ENCODE results near the gene RCAN3. TPM values are rescaled to one million over a fixed set of nuclear protein-coding genes. Genes with fewer than 3 reads are reported as not detected.
A peak's percentile ranks its signal among the peaks of the same experiment; 100 is the strongest.
"Not testable (repeated sequence)": the region's sequence is repeated elsewhere in the genome, so short reads cannot be mapped to it uniquely, and the experiment has no call there.

The RCAN3 gene
- total RNA-seq, 2 donors from 2014 or later: 103 to 151 TPM

GRCh38 chr1:24490101-24490781 lies 12.4 kb upstream of the RCAN3 start:
- peaks cover 53% of the 10 kb centered on the region for H3K4me1 Mint-ChIP-seq (ENCODE audit: low read depth)
- DNase-seq: no peak

GRCh38 chr1:24491577-24492360 lies 10.9 kb upstream of the RCAN3 start:
- no peak for DNase-seq
- H3K9me3 Mint-ChIP-seq: no peaks in the 10 kb centered on the region
- no peak for ATAC-seq (replicated peaks in 1 of 2)
- H3K4me3 Mint-ChIP-seq: no peak overlapping the region
- peaks cover 3 to 5% of the 10 kb centered on the region in 2 donors for H3K36me3 Mint-ChIP-seq (ENCODE audit: insufficient read depth in 2 of 2)
- H3K27me3 Mint-ChIP-seq (ENCODE audit: low read depth): no peaks in the 10 kb centered on the region
- H3K4me1 Mint-ChIP-seq (ENCODE audit: low read depth): peaks cover 38% of the 10 kb centered on the region
- H3K27ac Mint-ChIP-seq: peak overlapping the region; percentile 2

More at GRCh38 chr1:24490101-24490781, 12.4 kb upstream of the RCAN3 start:
- H3K4me3 Mint-ChIP-seq: no peak overlapping the region
- no peaks in the 10 kb centered on the region for H3K9me3 Mint-ChIP-seq
- peaks cover 3 to 6% of the 10 kb centered on the region in 2 donors for H3K36me3 Mint-ChIP-seq (ENCODE audit: insufficient read depth in 2 of 2)
- H3K27ac Mint-ChIP-seq: no peak overlapping the region
- no peaks in the 10 kb centered on the region for H3K27me3 Mint-ChIP-seq (ENCODE audit: low read depth)
- no peak for ATAC-seq (replicated peaks in 1 of 2)

GRCh38 chr1:24492935-24493334 lies 9.7 kb upstream of the RCAN3 start:
- not testable (repeated sequence) for H3K27me3 Mint-ChIP-seq (ENCODE audit: low read depth); ATAC-seq (replicated peaks in 1 of 2); H3K9me3 Mint-ChIP-seq; H3K36me3 Mint-ChIP-seq (ENCODE audit: insufficient read depth in 2 of 2); DNase-seq; H3K4me3 Mint-ChIP-seq; H3K27ac Mint-ChIP-seq
- peaks cover 29% of the 10 kb centered on the region for H3K4me1 Mint-ChIP-seq (ENCODE audit: low read depth)

GRCh38 chr1:24493785-24494184 lies 8.9 kb upstream of the RCAN3 start:
- DNase-seq: no peak
- no peaks in the 10 kb centered on the region for H3K27me3 Mint-ChIP-seq (ENCODE audit: low read depth)
- no peak overlapping the region for H3K4me3 Mint-ChIP-seq
- H3K36me3 Mint-ChIP-seq (ENCODE audit: insufficient read depth in 2 of 2): peaks cover 2 to 3% of the 10 kb centered on the region in 2 donors
- peaks cover 25% of the 10 kb centered on the region for H3K4me1 Mint-ChIP-seq (ENCODE audit: low read depth)
- no peaks in the 10 kb centered on the region for H3K9me3 Mint-ChIP-seq
- ATAC-seq (replicated peaks in 1 of 2): no peak
- H3K27ac Mint-ChIP-seq: no peak overlapping the region

- Mint-ChIP-seq H3K36me3 (ENCODE audit: insufficient read depth in 2 of 2) (peaks cover 4 to 6% of the 10 kb centered on the region in 2 donors), H3K27me3 (ENCODE audit: low read depth) (no peaks in the 10 kb centered on the region), H3K27ac (no peak overlapping the region), H3K4me1 (ENCODE audit: low read depth) (peaks cover 35% of the 10 kb centered on the region), H3K4me3 (no peak overlapping the region), H3K9me3 (peaks cover 0 to 3% of the 10 kb centered on the region in 2 donors)
- DNase-seq (no peak), ATAC-seq (replicated peaks in 1 of 2) (no peak)
Measured at GRCh38 chr1:24498589-24498988, 4.0 kb upstream of the RCAN3 start.

- Mint-ChIP-seq H3K27me3 (ENCODE audit: low read depth) (no peaks in the 10 kb centered on the region), H3K27ac (no peak overlapping the region), H3K9me3 (peaks cover 0 to 3% of the 10 kb centered on the region in 2 donors), H3K4me3 (peak overlapping the region; percentile 77 to 87), H3K4me1 (ENCODE audit: low read depth) (peaks cover 35% of the 10 kb centered on the region), H3K36me3 (ENCODE audit: insufficient read depth in 2 of 2) (peaks cover 6 to 18% of the 10 kb centered on the region in 2 donors)
- DNase-seq (no peak), ATAC-seq (replicated peaks in 1 of 2) (no peak)
Measured at GRCh38 chr1:24500448-24501048, 2.1 kb upstream of the RCAN3 start.

- ATAC-seq (replicated peaks in 1 of 2): peak in 1 of 2 donors; percentile 31
- Mint-ChIP-seq H3K27ac (peak overlapping the region; percentile 39), H3K27me3 (ENCODE audit: low read depth) (no peaks in the 10 kb centered on the region), H3K36me3 (ENCODE audit: insufficient read depth in 2 of 2) (peaks cover 6 to 22% of the 10 kb centered on the region in 2 donors), H3K4me1 (ENCODE audit: low read depth) (peaks cover 44% of the 10 kb centered on the region), H3K9me3 (peaks cover 0 to 3% of the 10 kb centered on the region in 2 donors), H3K4me3 (peak overlapping the region; percentile 77 to 87)
- DNase-seq: peak; percentile 57 to 62
Measured at GRCh38 chr1:24501371-24502064, 1.1 kb upstream of the RCAN3 start.

GRCh38 chr1:24502065-24502708 lies 449 bp upstream of the RCAN3 start:
- peak; percentile 63 to 66 for ATAC-seq (replicated peaks in 1 of 2)
- Mint-ChIP-seq H3K9me3 (peaks cover 0 to 3% of the 10 kb centered on the region in 2 donors), H3K36me3 (ENCODE audit: insufficient read depth in 2 of 2) (peaks cover 6 to 23% of the 10 kb centered on the region in 2 donors)

GRCh38 chr1:24503059-24503751 lies 569 bp downstream of the RCAN3 start:
- H3K27ac Mint-ChIP-seq: peak overlapping the region; percentile 91
- H3K4me1 Mint-ChIP-seq (ENCODE audit: low read depth): peaks cover 61% of the 10 kb centered on the region
- H3K4me3 Mint-ChIP-seq: peak overlapping the region; percentile 93
- H3K9me3 Mint-ChIP-seq: peaks cover 0 to 3% of the 10 kb centered on the region in 2 donors
- DNase-seq (peak; percentile 35 to 45), ATAC-seq (replicated peaks in 1 of 2) (no peak)
- H3K36me3 Mint-ChIP-seq (ENCODE audit: insufficient read depth in 2 of 2): peaks cover 6 to 31% of the 10 kb centered on the region in 2 donors
- no peaks in the 10 kb centered on the region for H3K27me3 Mint-ChIP-seq (ENCODE audit: low read depth)

More at GRCh38 chr1:24502065-24502708, 449 bp upstream of the RCAN3 start:
- peak overlapping the region; percentile 39 for H3K27ac Mint-ChIP-seq
- peak; percentile 81 to 84 for DNase-seq
- H3K4me3 Mint-ChIP-seq: peak overlapping the region; percentile 77 to 87
- H3K4me1 Mint-ChIP-seq (ENCODE audit: low read depth): peaks cover 50% of the 10 kb centered on the region
- H3K27me3 Mint-ChIP-seq (ENCODE audit: low read depth): no peaks in the 10 kb centered on the region

GRCh38 chr1:24503870-24504523 lies 1.4 kb downstream of the RCAN3 start:
- ATAC-seq (replicated peaks in 1 of 2) (no peak), DNase-seq (no peak)
- peaks cover 6 to 32% of the 10 kb centered on the region in 2 donors for H3K36me3 Mint-ChIP-seq (ENCODE audit: insufficient read depth in 2 of 2)
- peak overlapping the region; percentile 91 for H3K27ac Mint-ChIP-seq
- peaks cover 62% of the 10 kb centered on the region for H3K4me1 Mint-ChIP-seq (ENCODE audit: low read depth)
- H3K9me3 Mint-ChIP-seq: peaks cover 0 to 2% of the 10 kb centered on the region in 2 donors
- H3K27me3 Mint-ChIP-seq (ENCODE audit: low read depth): no peaks in the 10 kb centered on the region
- H3K4me3 Mint-ChIP-seq: peak overlapping the region; percentile 93

GRCh38 chr1:24504560-24504959 lies 1.9 kb downstream of the RCAN3 start:
- Mint-ChIP-seq H3K36me3 (ENCODE audit: insufficient read depth in 2 of 2) (peaks cover 6 to 32% of the 10 kb centered on the region in 2 donors), H3K4me1 (ENCODE audit: low read depth) (peaks cover 62% of the 10 kb centered on the region), H3K9me3 (no peaks in the 10 kb centered on the region), H3K27me3 (ENCODE audit: low read depth) (no peaks in the 10 kb centered on the region), H3K4me3 (peak overlapping the region; percentile 93), H3K27ac (peak overlapping the region; percentile 91)
- ATAC-seq (replicated peaks in 1 of 2) (no peak), DNase-seq (no peak)
